ENCODE results near the gene IKBKE. TPM values are rescaled to one million over a fixed set of nuclear protein-coding genes. Genes with fewer than 3 reads are reported as not detected.

Gene IKBKE
- total and polyA plus RNA-seq, 10 of the 15 experiments (the other 5 are each of a cell fraction or from before 2014, with no cell fraction given): 12.8 to 35.1 (median 23.1) TPM

GRCh38 chr1:206506405-206507283, 36.4 kb downstream of the IKBKE start (continued):
- TF ChIP-seq ZNF687 (IDR thresholded peaks at IDR 0.05) (0 out of 2 replicates have a peak, but pooled peaks have one; percentile 5), MAX (IDR thresholded peaks at IDR 0.05; ENCODE audit: low read depth, low read length) (no peak; the same call in 1 of the 2 replicates), RAD21 (IDR thresholded peaks at IDR 0.05; ENCODE audit: insufficient read depth, low read depth, low read length) (no peak), WRNIP1 (IDR thresholded peaks at IDR 0.05; ENCODE audit: borderline replicate concordance, low read depth, low read length) (no peak), HSF1 (IDR thresholded peaks at IDR 0.05; ENCODE audit: low read depth, low read length) (no peak), TCF7 (IDR thresholded peaks at IDR 0.05; ENCODE audit: borderline replicate concordance) (no peak), SUPT20H (IDR thresholded peaks at IDR 0.05; ENCODE audit: borderline replicate concordance, control insufficient read depth, low read depth, low read length) (no peak), ZNF622 (IDR thresholded peaks at IDR 0.05) (no peak), TCF3 (IDR thresholded peaks at IDR 0.05; ENCODE audit: borderline replicate concordance, insufficient read depth, low read depth, low read length) (0 out of 2 replicates have a peak, but pooled peaks have one; percentile 6), IKZF2 (IDR thresholded peaks at IDR 0.05) (peak; percentile 85 to 90), YY1 (IDR thresholded peaks at IDR 0.05; ENCODE audit: low read depth, low read length) (no peak; the same call in 1 of the 2 replicates), SMAD1 (IDR thresholded peaks at IDR 0.05; ENCODE audit: low read depth, partially characterized antibody) (no peak), RCOR1 (conservative IDR thresholded peaks at IDR 0.05; ENCODE audit: low read depth, low read length) (no peak), PBX3 (IDR thresholded peaks at IDR 0.05; ENCODE audit: insufficient replicate concordance, low read depth, low read length) (no peak), IRF4 (IDR thresholded peaks at IDR 0.05; ENCODE audit: low read depth, low read length) (no peak), ZNF217 (IDR thresholded peaks at IDR 0.05) (no peak), IKZF1 (conservative IDR thresholded peaks at IDR 0.05) (peak; percentile 88), ZBTB11 (CRISPR knock-in tag; IDR thresholded peaks at IDR 0.05) (no peak)

Data from GM12878 (cell line).